CD14-positive monocyte (primary cell): Measurements from ENCODE around the gene IL22. TPM values are rescaled to one million over a fixed set of nuclear protein-coding genes. Genes with fewer than 3 reads are reported as not detected.

Experiments
- DNase-seq, 3 donors: peaks; one replicate each; pipeline ENCODE4 v3.0.0-alpha.2; 2011 to 2022
- H2AFZ ChIP-seq: 2 replicates; pipeline ENCODE4 v1.6.0; 2012; ENCODE audit warnings: mild to moderate bottlenecking, low read depth, low read length, inconsistent platforms; ENCODE audit not compliant: insufficient read depth, poor library complexity, severe bottlenecking
- H3K27ac ChIP-seq, 2 donors: 1 replicate in 1 of 2; 2 replicates in 1 of 2; pipeline ENCODE4 v1.5.1; 2012 to 2013; ENCODE audit warnings: low read length in 2 of 2, control low read depth in 1 of 2, inconsistent platforms in 1 of 2, low read depth in 1 of 2, mild to moderate bottlenecking in 1 of 2
- H3K27me3 ChIP-seq, 2 donors: one replicate each; pipeline versions ENCODE4 v1.6.0 to v1.6.1; 2011 to 2013; ENCODE audit warnings: low read length in 2 of 2; ENCODE audit not compliant: control insufficient read depth in 2 of 2, insufficient read depth in 2 of 2
- H3K36me3 ChIP-seq, 2 donors: replicated peaks in 1 of 2; 1 replicate in 1 of 2; 2 replicates in 1 of 2; pipeline versions ENCODE4 v1.5.1 to v1.6.1; 2012 to 2013; ENCODE audit warnings: low read length in 2 of 2, control low read depth in 1 of 2, inconsistent platforms in 1 of 2, mild to moderate bottlenecking in 1 of 2; ENCODE audit not compliant: insufficient read depth in 2 of 2, control insufficient read depth in 1 of 2
- H3K4me1 ChIP-seq, 2 donors: 1 replicate in 1 of 2; 2 replicates in 1 of 2; pipeline versions ENCODE4 v1.5.1 to v1.6.1; 2012 to 2013; ENCODE audit warnings: low read length in 2 of 2, control low read depth in 1 of 2, inconsistent platforms in 1 of 2, mild to moderate bottlenecking in 1 of 2, moderate library complexity in 1 of 2; ENCODE audit not compliant: insufficient read depth in 2 of 2, control insufficient read depth in 1 of 2
- H3K4me2 ChIP-seq: replicated peaks from 2 replicates; pipeline ENCODE3; 2012; ENCODE audit warnings: low read length, moderate library complexity, mild to moderate bottlenecking; ENCODE audit not compliant: poor library complexity, severe bottlenecking; ENCODE audit errors: extremely low read depth
- H3K4me3 ChIP-seq, 3 experiments: fragments of 200-600 bp in 1 of 3; sonication (generic) in 1 of 3; replicated peaks in 1 of 3; 1 replicate in 2 of 3; 2 replicates in 1 of 3; pipeline ENCODE4 v1.5.1; 2011 to 2013; ENCODE audit warnings: low read length in 3 of 3, mild to moderate bottlenecking in 3 of 3, control low read depth in 2 of 3, low read depth in 2 of 3, inconsistent platforms in 1 of 3, moderate library complexity in 1 of 3
- H3K79me2 ChIP-seq: 2 replicates; pipeline ENCODE4 v1.6.0; 2012; ENCODE audit warnings: mild to moderate bottlenecking, control low read depth, inconsistent platforms, low read length, moderate library complexity; ENCODE audit not compliant: insufficient read depth
- H3K9ac ChIP-seq: 2 replicates; pipeline ENCODE4 v1.6.0; 2017; ENCODE audit warnings: low read length, mild to moderate bottlenecking; ENCODE audit not compliant: insufficient read depth, poor library complexity, severe bottlenecking
- H3K9me3 ChIP-seq, 2 donors: replicated peaks in 1 of 2; 1 replicate in 1 of 2; 2 replicates in 1 of 2; pipeline versions ENCODE4 v1.5.1 to v1.6.1; 2012 to 2013; ENCODE audit warnings: low read length in 2 of 2, control low read depth in 1 of 2; ENCODE audit not compliant: control insufficient read depth in 1 of 2, insufficient read depth in 1 of 2
- H4K20me1 ChIP-seq: 2 replicates; pipeline ENCODE4 v1.6.0; 2012; ENCODE audit warnings: mild to moderate bottlenecking, low read length, control low read depth, moderate library complexity; ENCODE audit not compliant: insufficient read depth
- H3K27ac Mint-ChIP-seq, 7 donors: one replicate each; pipeline ENCODE4 v1.8.0; 2020; ENCODE audit warnings: mild to moderate bottlenecking in 7 of 7, mixed read lengths in 7 of 7, moderate library complexity in 6 of 7, inconsistent platforms in 2 of 7
- H3K27me3 Mint-ChIP-seq, 3 donors: one replicate each; pipeline ENCODE4 v1.8.0; 2021 to 2022; ENCODE audit warnings: low read depth in 3 of 3, mild to moderate bottlenecking in 3 of 3, mixed read lengths in 3 of 3, moderate library complexity in 3 of 3, inconsistent platforms in 1 of 3
- H3K36me3 Mint-ChIP-seq, 2 donors: one replicate each; pipeline ENCODE4 v1.8.0; 2020; ENCODE audit warnings: mixed read lengths in 2 of 2, inconsistent platforms in 1 of 2, mild to moderate bottlenecking in 1 of 2
- H3K4me1 Mint-ChIP-seq: one replicate; pipeline ENCODE4 v1.8.0; 2020; ENCODE audit warnings: mild to moderate bottlenecking, mixed read lengths
- H3K4me3 Mint-ChIP-seq, 2 donors: one replicate each; pipeline ENCODE4 v1.8.0; 2020; ENCODE audit warnings: mild to moderate bottlenecking in 2 of 2, mixed read lengths in 2 of 2, moderate library complexity in 1 of 2
- H3K9me3 Mint-ChIP-seq, 7 donors: one replicate each; pipeline ENCODE4 v1.8.0; 2020 to 2022; ENCODE audit warnings: mixed read lengths in 7 of 7, mild to moderate bottlenecking in 6 of 7, moderate library complexity in 6 of 7, inconsistent platforms in 2 of 7
- WGBS: methylation state at CpG from one replicate; pipeline ENCODE4 v1.1.5; 2013; ENCODE audit warnings: missing lambda C conversion rate; ENCODE audit not compliant: insufficient coverage; 5-methylcytosine and 5-hydroxymethylcytosine counted together
- intact Hi-C, 2 donors: fragments of 100-400 bp; cut with micrococcal nuclease; formaldehyde crosslinking; loops; one replicate each; pipeline versions ENCODE4 v1.15.0 to v1.15.1; 2023
- polyA plus RNA-seq, 3 donors: library from polyadenylated mRNA; depleted of rRNA in 1 of 3; unstranded in 2 of 3; stranded (reverse) in 1 of 3; fragments of 300-500 nt in 2 of 3; fragments of >200 nt in 1 of 3; fragmentation: Illumina TruSeq in 2 of 3; gene quantifications; 1 replicate in 2 of 3; 2 replicates in 1 of 3; pipeline ENCODE4 v1.2.3, GENCODE V29; 2012 to 2021
- TF ChIP-seq, protein P1 (sequence below): fragments of 200-600 bp; IDR thresholded peaks from one replicate; pipeline ENCODE4 v1.8.0; 2022; ENCODE audit warnings: antibody characterized with exemption, mild to moderate bottlenecking

The IL22 gene
- polyA plus RNA-seq, 3 donors = not detected

DNA sequence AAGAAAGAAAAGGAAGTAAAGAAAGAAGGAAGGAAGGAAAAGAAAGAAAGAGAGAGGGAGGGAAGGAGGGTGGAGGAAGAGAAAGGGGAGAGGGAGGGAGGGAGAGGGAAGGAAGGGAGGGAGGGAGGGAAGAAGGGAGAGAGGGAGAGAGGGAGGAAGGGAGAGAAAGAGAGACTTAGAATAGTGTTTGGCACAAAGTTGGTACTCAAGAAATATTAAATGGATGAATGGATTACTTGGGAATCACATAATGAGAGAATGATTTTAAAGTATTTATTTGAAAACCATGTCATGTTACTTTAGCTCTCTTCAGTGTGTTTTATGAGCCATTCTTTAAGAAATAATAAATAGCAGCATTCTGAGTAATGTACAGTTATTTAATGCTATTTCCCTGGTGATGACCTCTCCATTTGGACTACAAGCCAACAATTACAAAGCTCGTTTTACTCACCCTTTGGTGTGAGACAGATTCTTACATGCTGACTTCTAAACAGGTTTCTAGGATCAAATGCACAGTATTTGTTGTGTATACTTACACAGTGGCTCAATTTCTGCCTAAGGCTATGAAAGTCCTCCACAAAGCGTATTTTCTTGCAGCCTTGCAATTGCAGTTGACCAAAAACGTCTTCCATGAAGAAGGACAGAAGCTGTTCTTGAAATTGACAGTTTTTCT, 28.7 kb downstream of the IL22 start:
- no CpG with 5 or more reads among the region's 3 CpGs for WGBS
- peaks cover 0 to 5% of the 10 kb centered on the region in 2 donors for H3K4me1 ChIP-seq
- Mint-ChIP-seq H3K27ac (peak overlapping the region in 1 of 7 donors; percentile 35), H3K36me3 (no peaks in the 10 kb centered on the region), H3K27me3 (peaks cover 0 to 16% (median 2%) of the 10 kb centered on the region in 3 donors), H3K4me3 (no peak overlapping the region), H3K9me3 (no peaks in the 10 kb centered on the region), H3K4me1 (peaks cover 6% of the 10 kb centered on the region)
- H3K9ac ChIP-seq = no peak overlapping the region
- no peak overlapping the region for H3K27ac ChIP-seq
- H3K9me3 ChIP-seq = no peaks in the 10 kb centered on the region
- TF ChIP-seq, protein P1, sequence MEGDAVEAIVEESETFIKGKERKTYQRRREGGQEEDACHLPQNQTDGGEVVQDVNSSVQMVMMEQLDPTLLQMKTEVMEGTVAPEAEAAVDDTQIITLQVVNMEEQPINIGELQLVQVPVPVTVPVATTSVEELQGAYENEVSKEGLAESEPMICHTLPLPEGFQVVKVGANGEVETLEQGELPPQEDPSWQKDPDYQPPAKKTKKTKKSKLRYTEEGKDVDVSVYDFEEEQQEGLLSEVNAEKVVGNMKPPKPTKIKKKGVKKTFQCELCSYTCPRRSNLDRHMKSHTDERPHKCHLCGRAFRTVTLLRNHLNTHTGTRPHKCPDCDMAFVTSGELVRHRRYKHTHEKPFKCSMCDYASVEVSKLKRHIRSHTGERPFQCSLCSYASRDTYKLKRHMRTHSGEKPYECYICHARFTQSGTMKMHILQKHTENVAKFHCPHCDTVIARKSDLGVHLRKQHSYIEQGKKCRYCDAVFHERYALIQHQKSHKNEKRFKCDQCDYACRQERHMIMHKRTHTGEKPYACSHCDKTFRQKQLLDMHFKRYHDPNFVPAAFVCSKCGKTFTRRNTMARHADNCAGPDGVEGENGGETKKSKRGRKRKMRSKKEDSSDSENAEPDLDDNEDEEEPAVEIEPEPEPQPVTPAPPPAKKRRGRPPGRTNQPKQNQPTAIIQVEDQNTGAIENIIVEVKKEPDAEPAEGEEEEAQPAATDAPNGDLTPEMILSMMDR = no peak
- H3K79me2 ChIP-seq = no peaks in the 10 kb centered on the region
- no peaks in the 10 kb centered on the region for H3K36me3 ChIP-seq
- no peak for DNase-seq
- no peaks in the 10 kb centered on the region for H3K27me3 ChIP-seq
- H3K4me2 ChIP-seq = no peak overlapping the region
- H4K20me1 ChIP-seq = no peaks in the 10 kb centered on the region
- H2AFZ ChIP-seq = no peak overlapping the region
- no peak overlapping the region for H3K4me3 ChIP-seq
- intact Hi-C loops = loop anchor here (5.0 kb wide), 2 partner anchors 93 to 98 kb away; no protein-coding TSS in a partner anchor

DNA sequence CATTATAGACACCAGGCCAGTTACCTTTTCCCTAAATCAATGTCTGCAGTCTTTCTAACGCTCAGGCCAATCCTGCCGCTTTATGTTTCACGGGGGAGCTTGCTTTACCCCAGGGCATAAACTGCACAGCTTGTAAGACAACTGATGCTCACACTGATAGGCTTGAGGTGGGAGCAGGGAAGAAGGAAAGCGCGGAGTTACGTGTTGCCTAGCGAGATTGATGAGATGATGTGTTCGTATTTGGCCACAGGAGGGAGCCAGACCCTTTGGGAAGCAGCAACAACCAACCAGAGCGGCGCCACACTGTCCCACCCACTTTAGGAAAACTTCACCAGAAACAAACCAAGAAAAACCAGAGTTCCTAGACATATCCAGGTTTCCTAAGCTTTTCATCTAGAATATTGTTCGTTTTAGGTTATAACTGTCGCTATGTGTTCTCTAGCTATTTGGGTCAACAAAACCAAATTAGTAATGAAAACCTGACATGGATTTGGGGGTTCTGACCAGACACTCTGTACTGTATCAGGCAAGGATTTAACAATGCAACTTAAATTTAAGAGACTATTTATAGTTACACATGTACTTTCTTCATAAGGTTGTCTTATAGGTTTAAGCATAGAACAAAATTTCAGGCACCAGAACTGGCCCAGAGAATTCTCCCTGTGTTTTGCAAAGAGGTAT, 30.2 kb downstream of the IL22 start:
- peak; percentile 48 to 66 (median 54) for DNase-seq
- H3K27ac ChIP-seq = no peak overlapping the region
- peaks cover 2 to 22% (median 3%) of the 10 kb centered on the region in 3 donors for H3K27me3 Mint-ChIP-seq
- no peaks in the 10 kb centered on the region for H3K79me2 ChIP-seq
- peaks cover 0 to 5% of the 10 kb centered on the region in 2 donors for H3K4me1 ChIP-seq
- intact Hi-C loops = loop anchor here (5.0 kb wide), 2 partner anchors 94 to 99 kb away; no protein-coding TSS in a partner anchor
- no peaks in the 10 kb centered on the region for H3K9me3 Mint-ChIP-seq
- no peaks in the 10 kb centered on the region for H3K36me3 ChIP-seq
- peak overlapping the region; percentile 14 for H3K4me2 ChIP-seq
- peak overlapping the region; percentile 52 for H2AFZ ChIP-seq
- no peaks in the 10 kb centered on the region for H4K20me1 ChIP-seq
- no peak overlapping the region for H3K9ac ChIP-seq
- peaks cover 2% of the 10 kb centered on the region in 2 donors for H3K27me3 ChIP-seq
- no CpG with 5 or more reads among the region's 12 CpGs for WGBS
- no peaks in the 10 kb centered on the region for H3K9me3 ChIP-seq
- H3K4me3 Mint-ChIP-seq = peak overlapping the region; percentile 50 to 78
- peaks cover 6% of the 10 kb centered on the region for H3K4me1 Mint-ChIP-seq
- H3K36me3 Mint-ChIP-seq = no peaks in the 10 kb centered on the region
- TF ChIP-seq, protein P1 = peak; percentile 93
- H3K4me3 ChIP-seq = no peak overlapping the region
- no peak overlapping the region for H3K27ac Mint-ChIP-seq
